IPS-20b (cell line): ENCODE measurements around the gene RASAL2.
"Not testable (repeated sequence)": the region's sequence is repeated elsewhere in the genome, so short reads cannot be mapped to it uniquely, and the experiment has no call there.

Experiments
- H3K27ac ChIP-seq: one replicate; pipeline ENCODE4 v1.5.1; 2013; ENCODE audit warnings: low read length
- H3K27me3 ChIP-seq: 2 replicates; pipeline ENCODE4 v1.6.1; 2013; ENCODE audit warnings: mild to moderate bottlenecking, low read length, inconsistent platforms; ENCODE audit not compliant: insufficient read depth
- H3K36me3 ChIP-seq: 2 replicates; pipeline ENCODE4 v1.6.1; 2013; ENCODE audit warnings: low read depth, mild to moderate bottlenecking, inconsistent platforms, low read length, moderate library complexity; ENCODE audit not compliant: insufficient read depth
- H3K4me1 ChIP-seq: 2 replicates; pipeline ENCODE4 v1.6.1; 2013; ENCODE audit warnings: mild to moderate bottlenecking, control low read depth, inconsistent platforms, low read length, moderate library complexity; ENCODE audit not compliant: insufficient read depth
- H3K4me3 ChIP-seq: 2 replicates; pipeline ENCODE4 v1.5.1; 2013; ENCODE audit warnings: mild to moderate bottlenecking, low read length, inconsistent platforms
- H3K9ac ChIP-seq: 2 replicates; pipeline ENCODE4 v1.6.1; 2013; ENCODE audit warnings: low read depth, mild to moderate bottlenecking, inconsistent platforms, low read length, moderate library complexity
- H3K9me3 ChIP-seq: 2 replicates; pipeline ENCODE4 v1.6.1; 2013; ENCODE audit warnings: mild to moderate bottlenecking, low read depth, low read length, inconsistent platforms; ENCODE audit not compliant: insufficient read depth

The RASAL2 gene

GRCh38 chr1:178310685-178311105, 216.8 kb downstream of the RASAL2 start:
- no peaks in the 10 kb centered on the region for H3K4me1 ChIP-seq
- no peak overlapping the region for H3K9ac ChIP-seq
- no peaks in the 10 kb centered on the region for H3K9me3 ChIP-seq
- no peaks in the 10 kb centered on the region for H3K36me3 ChIP-seq
- no peak overlapping the region for H3K27ac ChIP-seq
- no peaks in the 10 kb centered on the region for H3K27me3 ChIP-seq
- H3K4me3 ChIP-seq = no peak overlapping the region

GRCh38 chr1:178311164-178311563, 217.3 kb downstream of the RASAL2 start:
- Histone ChIP-seq H3K9ac (no peak overlapping the region), H3K27me3 (no peaks in the 10 kb centered on the region), H3K9me3 (no peaks in the 10 kb centered on the region), H3K4me1 (no peaks in the 10 kb centered on the region), H3K27ac (no peak overlapping the region), H3K4me3 (no peak overlapping the region), H3K36me3 (no peaks in the 10 kb centered on the region)

GRCh38 chr1:178320280-178320982, 226.5 kb downstream of the RASAL2 start:
- not testable (repeated sequence) for H3K9me3 ChIP-seq, H3K36me3 ChIP-seq, H3K27ac ChIP-seq, H3K4me1 ChIP-seq, H3K27me3 ChIP-seq
- H3K9ac ChIP-seq = peak overlapping the region; percentile 58; the same call in 1 of the 2 replicates
- peak overlapping the region; percentile 50 for H3K4me3 ChIP-seq

- Histone ChIP-seq H3K36me3 (no peaks in the 10 kb centered on the region), H3K27ac (no peak overlapping the region), H3K4me1 (peaks cover 3% of the 10 kb centered on the region; the same call in 1 of the 2 replicates), H3K9me3 (no peaks in the 10 kb centered on the region), H3K27me3 (no peaks in the 10 kb centered on the region), H3K9ac (no peak overlapping the region), H3K4me3 (no peak overlapping the region)
Observed at GRCh38 chr1:178323067-178323466, 229.2 kb downstream of the RASAL2 start.

- H3K4me3 ChIP-seq = no peak overlapping the region
- no peak overlapping the region for H3K27ac ChIP-seq
- H3K36me3 ChIP-seq = no peaks in the 10 kb centered on the region
- H3K9me3 ChIP-seq = no peaks in the 10 kb centered on the region
- no peaks in the 10 kb centered on the region for H3K27me3 ChIP-seq
- no peak overlapping the region for H3K9ac ChIP-seq
- H3K4me1 ChIP-seq = peaks cover 3% of the 10 kb centered on the region; the same call in 1 of the 2 replicates
Observed at GRCh38 chr1:178324003-178324402, 230.1 kb downstream of the RASAL2 start.

GRCh38 chr1:178328728-178329127, 234.8 kb downstream of the RASAL2 start:
- H3K36me3 ChIP-seq = no peaks in the 10 kb centered on the region
- no peak overlapping the region for H3K27ac ChIP-seq
- no peak overlapping the region for H3K4me3 ChIP-seq
- H3K4me1 ChIP-seq = peaks cover 3% of the 10 kb centered on the region; the same call in 1 of the 2 replicates
- H3K27me3 ChIP-seq = no peaks in the 10 kb centered on the region
- H3K9me3 ChIP-seq = no peaks in the 10 kb centered on the region
- no peak overlapping the region for H3K9ac ChIP-seq

GRCh38 chr1:178330153-178330552, 236.2 kb downstream of the RASAL2 start:
- Histone ChIP-seq H3K36me3 (no peaks in the 10 kb centered on the region), H3K4me1 (no peaks in the 10 kb centered on the region; the same call in 1 of the 2 replicates), H3K9me3 (no peaks in the 10 kb centered on the region), H3K9ac (no peak overlapping the region), H3K4me3 (no peak overlapping the region), H3K27me3 (no peaks in the 10 kb centered on the region), H3K27ac (no peak overlapping the region)

- no peaks in the 10 kb centered on the region for H3K36me3 ChIP-seq
- no peak overlapping the region for H3K9ac ChIP-seq
- no peak overlapping the region for H3K27ac ChIP-seq
- H3K9me3 ChIP-seq = no peaks in the 10 kb centered on the region
- no peak overlapping the region for H3K4me3 ChIP-seq
- no peaks in the 10 kb centered on the region for H3K4me1 ChIP-seq
- H3K27me3 ChIP-seq = no peaks in the 10 kb centered on the region
Observed at GRCh38 chr1:178330848-178331497, 237.1 kb downstream of the RASAL2 start.

- Histone ChIP-seq H3K27me3 (no peaks in the 10 kb centered on the region), H3K27ac (no peak overlapping the region), H3K9ac (no peak overlapping the region)
Observed at GRCh38 chr1:178335426-178335825, 241.5 kb downstream of the RASAL2 start.

GRCh38 chr1:178337091-178337706, 243.3 kb downstream of the RASAL2 start:
- no peak overlapping the region for H3K27ac ChIP-seq
- H3K36me3 ChIP-seq = no peaks in the 10 kb centered on the region
- peaks cover 24% of the 10 kb centered on the region for H3K4me1 ChIP-seq
- H3K27me3 ChIP-seq = no peaks in the 10 kb centered on the region
- no peaks in the 10 kb centered on the region for H3K9me3 ChIP-seq
- no peak overlapping the region for H3K9ac ChIP-seq
- no peak overlapping the region for H3K4me3 ChIP-seq

More at GRCh38 chr1:178335426-178335825, 241.5 kb downstream of the RASAL2 start:
- no peaks in the 10 kb centered on the region for H3K9me3 ChIP-seq
- peaks cover 12% of the 10 kb centered on the region; the same call in 1 of the 2 replicates for H3K4me1 ChIP-seq
- H3K36me3 ChIP-seq = no peaks in the 10 kb centered on the region
- H3K4me3 ChIP-seq = no peak overlapping the region

GRCh38 chr1:178339834-178340233, 245.9 kb downstream of the RASAL2 start:
- Histone ChIP-seq H3K9me3 (no peaks in the 10 kb centered on the region), H3K27me3 (no peaks in the 10 kb centered on the region), H3K4me3 (no peak overlapping the region), H3K36me3 (no peaks in the 10 kb centered on the region), H3K27ac (no peak overlapping the region), H3K9ac (no peak overlapping the region), H3K4me1 (peaks cover 47% of the 10 kb centered on the region)
